ENCODE results near the gene CFL1.
A peak's percentile ranks its signal among the peaks of the same experiment; 100 is the strongest.

Gene CFL1

GRCh38 chr11:65869643-65870306 is 11.8 kb upstream of the CFL1 start:
- no peak overlapping the region for H3K27ac ChIP-seq (ENCODE audit: poor library complexity, severe bottlenecking)
- H3K36me3 ChIP-seq (ENCODE audit: low read depth) = peaks cover 33% of the 10 kb centered on the region
- no peaks in the 10 kb centered on the region for H3K27me3 ChIP-seq (ENCODE audit: insufficient read depth, poor library complexity, severe bottlenecking)
- ATAC-seq (ENCODE audit: low read depth) (no peak), DNase-seq (ENCODE audit: low spot score) (peak; percentile 61)
- no peak overlapping the region for H3K4me3 ChIP-seq (ENCODE audit: severe bottlenecking)
- TF ChIP-seq CTCF (IDR thresholded peaks at IDR 0.05; ENCODE audit: poor library complexity, severe bottlenecking) = no peak
- no peaks in the 10 kb centered on the region for H3K9me3 ChIP-seq (ENCODE audit: severe bottlenecking)
- H3K4me1 ChIP-seq (ENCODE audit: insufficient read depth, poor library complexity, severe bottlenecking) = no peaks in the 10 kb centered on the region

GRCh38 chr11:65868907-65869306 is 10.9 kb upstream of the CFL1 start:
- Histone ChIP-seq H3K36me3 (ENCODE audit: low read depth) (peaks cover 42% of the 10 kb centered on the region), H3K27me3 (ENCODE audit: insufficient read depth, poor library complexity, severe bottlenecking) (no peaks in the 10 kb centered on the region), H3K27ac (ENCODE audit: poor library complexity, severe bottlenecking) (no peak overlapping the region), H3K4me3 (ENCODE audit: severe bottlenecking) (no peak overlapping the region), H3K4me1 (ENCODE audit: insufficient read depth, poor library complexity, severe bottlenecking) (no peaks in the 10 kb centered on the region), H3K9me3 (ENCODE audit: severe bottlenecking) (no peaks in the 10 kb centered on the region)
- no peak for TF ChIP-seq CTCF (IDR thresholded peaks at IDR 0.05; ENCODE audit: poor library complexity, severe bottlenecking)
- ATAC-seq (ENCODE audit: low read depth) (no peak), DNase-seq (ENCODE audit: low spot score) (no peak)

GRCh38 chr11:65868076-65868667 is 10.2 kb upstream of the CFL1 start:
- no peak for DNase-seq (ENCODE audit: low spot score)
- Histone ChIP-seq H3K4me1 (ENCODE audit: insufficient read depth, poor library complexity, severe bottlenecking) (no peaks in the 10 kb centered on the region), H3K9me3 (ENCODE audit: severe bottlenecking) (no peaks in the 10 kb centered on the region), H3K27ac (ENCODE audit: poor library complexity, severe bottlenecking) (no peak overlapping the region), H3K4me3 (ENCODE audit: severe bottlenecking) (no peak overlapping the region), H3K36me3 (ENCODE audit: low read depth) (peaks cover 49% of the 10 kb centered on the region), H3K27me3 (ENCODE audit: insufficient read depth, poor library complexity, severe bottlenecking) (no peaks in the 10 kb centered on the region)
- no peak for TF ChIP-seq CTCF (IDR thresholded peaks at IDR 0.05; ENCODE audit: poor library complexity, severe bottlenecking)
- ATAC-seq (ENCODE audit: low read depth) = no peak

- no peak overlapping the region for H3K27ac ChIP-seq (ENCODE audit: poor library complexity, severe bottlenecking)
- peaks cover 56% of the 10 kb centered on the region for H3K36me3 ChIP-seq (ENCODE audit: low read depth)
- H3K4me1 ChIP-seq (ENCODE audit: insufficient read depth, poor library complexity, severe bottlenecking) = no peaks in the 10 kb centered on the region
- H3K4me3 ChIP-seq (ENCODE audit: severe bottlenecking) = no peak overlapping the region
- H3K27me3 ChIP-seq (ENCODE audit: insufficient read depth, poor library complexity, severe bottlenecking) = no peaks in the 10 kb centered on the region
- ATAC-seq (ENCODE audit: low read depth) (no peak; the same call in 2 of the 3 replicates), DNase-seq (ENCODE audit: low spot score) (no peak)
- H3K9me3 ChIP-seq (ENCODE audit: severe bottlenecking) = no peaks in the 10 kb centered on the region
- TF ChIP-seq CTCF (IDR thresholded peaks at IDR 0.05; ENCODE audit: poor library complexity, severe bottlenecking) = no peak
Observed at GRCh38 chr11:65867284-65868071, 9.5 kb upstream of the CFL1 start.

Data from RWPE2 (cell line).